ENCODE results near the gene UNC13A. TPM values are rescaled to one million over a fixed set of nuclear protein-coding genes. Genes with fewer than 3 reads are reported as not detected.
"Not testable (repeated sequence)": the region's sequence is repeated elsewhere in the genome, so short reads cannot be mapped to it uniquely, and the experiment has no call there.

Gene UNC13A
- total and polyA plus RNA-seq, 2 of the 13 experiments (the other 11 are each of a cell fraction or from before 2014, with no cell fraction given), result 0.11 to 0.45 TPM

DNA sequence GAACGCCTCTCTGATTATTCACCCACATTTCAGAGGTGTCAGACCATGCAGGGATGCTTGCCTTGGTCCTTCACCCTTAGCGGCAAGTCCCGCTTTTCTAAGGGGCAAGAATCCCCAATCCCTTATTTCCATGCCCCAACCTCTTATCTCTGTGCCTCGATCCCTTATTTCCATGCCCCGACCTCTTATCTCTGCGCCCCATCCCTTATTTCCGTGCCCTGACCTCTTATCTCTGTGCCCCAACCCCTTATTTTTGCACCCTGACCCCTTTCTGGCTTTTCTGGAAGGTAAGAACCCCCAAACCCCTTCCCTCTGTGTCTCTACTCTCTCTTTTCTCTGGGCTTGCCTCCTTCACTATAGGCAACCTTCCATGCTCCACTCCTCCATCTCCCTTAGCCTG lies 93.9 kb downstream of the UNC13A start:
- FAIRE-seq; H3K9me3 ChIP-seq (ENCODE audit: low read length); ATAC-seq; POLR2A ChIA-PET; H3K9ac ChIP-seq (ENCODE audit: insufficient read depth, low read depth, low read length); BruUV-seq (replicated peaks); H3K4me2 ChIP-seq (ENCODE audit: low read depth, low read length); H3K27me3 ChIP-seq (ENCODE audit: control insufficient read depth in 1 of 2, insufficient read depth in 2 of 2, low read length in 2 of 2); in situ Hi-C loops (cut with HindIII; ENCODE audit: extremely low pct_ligation_motif_present, low pct_unique_long_range_greater_than_20kb); H3K79me2 ChIP-seq (ENCODE audit: insufficient read depth, low read length); H3K4me3 ChIP-seq (replicated peaks in 1 of 3; ENCODE audit: insufficient read depth in 1 of 3, low read depth in 2 of 3, low read length in 3 of 3); H2AFZ ChIP-seq (ENCODE audit: low read length); CTCF ChIA-PET (ENCODE audit: low intra/inter-chr PET ratio, low total read pairs); DNase-seq (ENCODE audit: low spot score); intact Hi-C loops (cut with micrococcal nuclease; ENCODE audit: unreplicated experiment); H3K4me1 ChIP-seq (ENCODE audit: insufficient read depth, low read length); H3K36me3 ChIP-seq (replicated peaks in 1 of 2; ENCODE audit: control insufficient read depth in 1 of 2, insufficient read depth in 2 of 2, low read length in 2 of 2); H4K20me1 ChIP-seq (ENCODE audit: insufficient read depth, low read length); H3K27ac ChIP-seq (ENCODE audit: extremely low read length, insufficient read depth, low read length): not testable (repeated sequence)
- WGBS (ENCODE audit: low lambda C conversion rate), result 10% methylated on average over 7 of the region's 7 CpGs

DNA sequence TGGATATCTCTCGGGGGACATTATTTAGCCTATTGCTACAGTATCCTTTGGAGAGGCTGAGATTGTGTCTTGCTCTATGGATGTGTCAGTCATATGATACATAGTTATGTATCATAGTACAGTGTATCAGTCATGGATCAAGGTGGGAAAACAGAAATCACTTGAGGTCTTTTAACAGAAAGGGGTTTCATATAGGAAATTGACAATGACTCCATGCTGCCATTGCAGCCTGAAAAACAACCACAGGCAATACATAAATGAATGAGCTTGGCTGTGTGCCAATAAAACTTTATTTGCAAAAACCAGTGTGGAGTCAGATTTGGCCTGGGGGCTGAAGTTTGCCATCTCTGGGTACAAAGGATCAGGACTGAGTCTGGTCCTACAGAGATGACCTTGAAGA lies 97.3 kb downstream of the UNC13A start:
- no TSS peak for BruUV-seq (replicated peaks)
- WGBS (ENCODE audit: low lambda C conversion rate), result 0% methylated on average over 1 of the region's 1 CpG
- TF ChIP-seq NAIF1 (CRISPR knock-in tag; IDR thresholded peaks at IDR 0.05; ENCODE audit: borderline replicate concordance) (no peak), CHD4 (IDR thresholded peaks at IDR 0.05; ENCODE audit: borderline replicate concordance, low read length) (no peak), SMARCC2 (IDR thresholded peaks at IDR 0.05) (no peak), ZMYM2 (CRISPR knock-in tag; IDR thresholded peaks at IDR 0.05) (no peak), ZSCAN21 (CRISPR knock-in tag; IDR thresholded peaks at IDR 0.05; ENCODE audit: borderline replicate concordance) (no peak), ZNF75D (CRISPR knock-in tag; IDR thresholded peaks at IDR 0.05; ENCODE audit: borderline replicate concordance) (no peak), ZZZ3 (CRISPR knock-in tag; IDR thresholded peaks at IDR 0.05; ENCODE audit: borderline replicate concordance) (no peak), ZNF143 (CRISPR knock-in tag; IDR thresholded peaks at IDR 0.05) (no peak), ZNF891 (CRISPR knock-in tag; IDR thresholded peaks at IDR 0.05) (no peak), LCORL (IDR thresholded peaks at IDR 0.05) (0 out of 2 replicates have a peak, but pooled peaks have one; percentile 43), LCORL (CRISPR knock-in tag; IDR thresholded peaks at IDR 0.05) (no peak)
- TF ChIP-seq, protein P1, sequence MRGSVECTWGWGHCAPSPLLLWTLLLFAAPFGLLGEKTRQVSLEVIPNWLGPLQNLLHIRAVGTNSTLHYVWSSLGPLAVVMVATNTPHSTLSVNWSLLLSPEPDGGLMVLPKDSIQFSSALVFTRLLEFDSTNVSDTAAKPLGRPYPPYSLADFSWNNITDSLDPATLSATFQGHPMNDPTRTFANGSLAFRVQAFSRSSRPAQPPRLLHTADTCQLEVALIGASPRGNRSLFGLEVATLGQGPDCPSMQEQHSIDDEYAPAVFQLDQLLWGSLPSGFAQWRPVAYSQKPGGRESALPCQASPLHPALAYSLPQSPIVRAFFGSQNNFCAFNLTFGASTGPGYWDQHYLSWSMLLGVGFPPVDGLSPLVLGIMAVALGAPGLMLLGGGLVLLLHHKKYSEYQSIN (CRISPR knock-in tag; IDR thresholded peaks at IDR 0.05; ENCODE audit: borderline replicate concordance), result no peak

More for the DNA sequence above, 97.3 kb downstream of the UNC13A start:
- H3K9me3 ChIP-seq (ENCODE audit: low read length), result no peaks in the 10 kb centered on the region
- no peaks in the 10 kb centered on the region for H3K36me3 ChIP-seq (replicated peaks in 1 of 2; ENCODE audit: control insufficient read depth in 1 of 2, insufficient read depth in 2 of 2, low read length in 2 of 2)
- ChIA-PET POLR2A (no interaction called here), CTCF (ENCODE audit: low intra/inter-chr PET ratio, low total read pairs) (no interaction called here)
- intact Hi-C loops (cut with micrococcal nuclease; ENCODE audit: unreplicated experiment) (no loop called here), in situ Hi-C loops (cut with HindIII; ENCODE audit: extremely low pct_ligation_motif_present, low pct_unique_long_range_greater_than_20kb) (no loop called here)
- ATAC-seq, result no peak
- H3K4me1 ChIP-seq (ENCODE audit: insufficient read depth, low read length), result no peaks in the 10 kb centered on the region
- no peak overlapping the region for H2AFZ ChIP-seq (ENCODE audit: low read length)
- H3K79me2 ChIP-seq (ENCODE audit: insufficient read depth, low read length), result no peaks in the 10 kb centered on the region
- H3K9ac ChIP-seq (ENCODE audit: insufficient read depth, low read depth, low read length), result no peak overlapping the region
- no peak overlapping the region for H3K4me2 ChIP-seq (ENCODE audit: low read depth, low read length)
- FAIRE-seq, result no peak
- no peak overlapping the region for H3K4me3 ChIP-seq (replicated peaks in 1 of 3; ENCODE audit: insufficient read depth in 1 of 3, low read depth in 2 of 3, low read length in 3 of 3)
- no peak for DNase-seq (ENCODE audit: low spot score)
- no peaks in the 10 kb centered on the region for H4K20me1 ChIP-seq (ENCODE audit: insufficient read depth, low read length)
- H3K27me3 ChIP-seq (ENCODE audit: control insufficient read depth in 1 of 2, insufficient read depth in 2 of 2, low read length in 2 of 2), result no peaks in the 10 kb centered on the region; a peak in 1 of 5 replicates
- H3K27ac ChIP-seq (ENCODE audit: extremely low read length, insufficient read depth, low read length), result no peak overlapping the region

Measured in HepG2 (cell line).